HG03432 (cell line): ENCODE results near the gene PPA1.
"Not testable (repeated sequence)": the region's sequence is repeated elsewhere in the genome, so short reads cannot be mapped to it uniquely, and the experiment has no call there.

Source experiments
- ATAC-seq: cut with Tn5 transposase; IDR thresholded peaks from one replicate; pipeline ENCODE4 v1.9.1; 2021; ENCODE audit warnings: mild to moderate bottlenecking, moderate library complexity; ENCODE audit not compliant: unreplicated experiment

Gene PPA1

GRCh38 chr10:70233109-70233938 lies at the start of gene PPA1:
Gene PPA1, minus strand, starts transcription at chr10:70233429. Its CDS starts 102 bp downstream, at chr10:70233327.
- ATAC-seq: peak; percentile 92

GRCh38 chr10:70281609-70282008 lies 48.4 kb upstream of the PPA1 start:
- no peak for ATAC-seq

GRCh38 chr10:70280099-70280498 lies 46.9 kb upstream of the PPA1 start:
- no peak for ATAC-seq

DNA sequence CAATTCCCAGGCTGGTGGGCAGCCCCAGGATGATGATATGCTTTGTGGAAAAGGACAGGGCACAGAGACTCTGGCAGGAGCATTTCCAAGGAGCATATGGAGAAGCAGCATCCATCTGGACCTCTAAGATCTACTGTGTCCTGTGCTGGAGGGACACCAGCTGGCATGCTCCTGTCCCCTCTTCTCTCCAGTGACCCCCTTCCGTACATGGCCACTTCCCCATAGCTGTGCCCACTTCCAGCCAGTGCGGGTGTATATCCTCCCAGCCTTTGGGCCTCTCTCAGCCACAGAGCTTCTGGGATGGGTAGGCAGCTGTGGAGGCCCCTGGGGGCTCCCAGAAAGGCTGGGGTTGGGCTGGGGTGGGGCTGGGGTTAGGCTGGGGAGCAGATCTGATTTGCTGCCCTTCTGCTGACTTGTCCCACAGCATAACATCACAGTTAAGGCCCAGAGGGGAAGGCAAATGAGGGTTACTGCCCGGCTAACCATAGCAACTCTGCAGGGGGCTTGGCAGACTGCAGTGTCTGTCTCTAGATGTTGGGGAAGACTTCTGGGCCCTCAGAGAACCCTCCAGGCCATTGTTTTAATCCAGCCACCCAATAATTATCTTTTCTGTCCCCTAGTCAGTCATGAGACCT lies 44.3 kb upstream of the PPA1 start:
- ATAC-seq: no peak

DNA sequence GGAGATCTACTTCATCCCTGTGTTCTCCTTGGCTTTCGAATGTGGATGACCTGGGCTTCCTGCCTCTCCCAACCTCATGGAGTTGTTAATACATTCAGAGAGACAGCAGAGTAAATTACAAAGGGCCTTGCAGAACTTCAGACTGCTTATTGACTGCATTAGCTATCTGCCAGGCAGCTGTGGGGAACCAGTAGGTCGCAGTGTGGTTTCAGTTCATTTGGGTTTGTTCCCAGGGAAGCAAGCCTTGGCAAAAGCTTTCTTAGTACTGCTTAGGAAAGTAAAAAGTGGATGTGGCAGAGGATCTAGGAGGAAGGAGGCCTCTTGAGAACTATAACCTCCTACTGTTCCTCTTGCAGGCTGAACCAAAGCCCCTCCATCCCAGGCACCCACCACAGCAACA lies 41.4 kb upstream of the PPA1 start:
- no peak for ATAC-seq

DNA sequence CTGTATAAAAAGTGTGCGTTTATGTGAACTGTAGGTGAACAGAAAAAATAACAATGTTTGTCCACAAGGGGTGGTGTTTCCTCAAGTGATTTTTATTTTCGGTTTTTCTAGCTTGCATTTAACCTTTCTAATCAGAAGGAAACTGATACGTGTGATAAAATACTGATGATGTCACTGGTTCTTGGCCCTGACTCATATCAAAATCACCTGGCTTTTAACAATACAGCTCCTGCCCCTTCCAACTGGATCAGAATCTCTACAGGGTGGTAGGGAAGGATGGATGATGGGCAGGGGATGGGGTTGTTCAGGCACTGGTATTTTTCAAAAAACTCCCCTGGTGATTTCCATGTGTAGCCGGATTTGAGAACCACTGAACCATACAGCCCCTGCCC lies 39.7 kb upstream of the PPA1 start:
- peak; percentile 59 for ATAC-seq

DNA sequence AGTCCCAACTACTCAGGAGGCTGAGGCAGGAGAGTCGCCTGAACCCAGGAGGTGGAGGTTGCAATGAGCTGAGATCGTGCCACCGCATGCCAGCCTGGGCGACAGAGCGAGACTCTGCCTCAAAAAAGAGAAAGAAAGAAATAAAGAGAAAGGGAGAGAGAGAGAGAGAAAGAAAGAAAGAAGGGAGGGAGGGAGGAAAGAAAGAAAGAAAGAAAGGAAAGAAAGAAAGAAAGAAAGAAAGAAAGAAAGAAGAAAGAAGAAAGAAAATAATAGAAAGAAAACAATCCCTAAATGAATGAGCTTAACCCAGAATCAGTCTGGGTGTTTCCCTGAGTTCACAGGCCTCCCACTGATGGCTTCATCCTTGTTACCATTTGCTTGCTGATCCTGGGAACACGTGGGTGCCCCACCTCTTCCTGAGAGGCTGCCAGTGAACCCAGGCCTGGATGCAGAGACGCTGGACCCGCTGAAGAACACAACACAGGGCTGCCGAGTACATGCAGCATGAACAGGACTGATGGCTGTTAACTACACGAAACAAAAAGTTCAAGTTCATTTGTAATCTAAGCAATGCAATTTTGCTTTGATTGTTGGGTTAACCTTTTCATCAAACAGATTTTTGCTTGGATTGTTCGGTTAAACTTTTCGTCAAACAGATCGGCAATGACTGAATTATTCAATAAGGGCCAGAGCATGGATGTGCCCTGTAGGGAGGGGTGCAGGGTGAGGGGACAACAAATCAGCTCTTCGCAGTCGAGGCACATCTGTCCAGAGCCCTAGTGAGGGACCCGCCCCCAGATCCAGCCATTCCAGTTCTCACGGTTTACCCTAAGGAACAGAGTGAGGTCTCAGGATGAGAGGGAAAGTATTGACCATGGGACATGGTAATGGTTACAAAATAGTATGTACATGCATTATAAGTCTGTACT lies 39.0 kb upstream of the PPA1 start:
- no peak for ATAC-seq

- no peak for ATAC-seq
These were observed 37.7 kb upstream of the PPA1 start for GRCh38 chr10:70270952-70271351.

- ATAC-seq: no peak
These were observed 36.5 kb upstream of the PPA1 start for GRCh38 chr10:70269741-70270140.

DNA sequence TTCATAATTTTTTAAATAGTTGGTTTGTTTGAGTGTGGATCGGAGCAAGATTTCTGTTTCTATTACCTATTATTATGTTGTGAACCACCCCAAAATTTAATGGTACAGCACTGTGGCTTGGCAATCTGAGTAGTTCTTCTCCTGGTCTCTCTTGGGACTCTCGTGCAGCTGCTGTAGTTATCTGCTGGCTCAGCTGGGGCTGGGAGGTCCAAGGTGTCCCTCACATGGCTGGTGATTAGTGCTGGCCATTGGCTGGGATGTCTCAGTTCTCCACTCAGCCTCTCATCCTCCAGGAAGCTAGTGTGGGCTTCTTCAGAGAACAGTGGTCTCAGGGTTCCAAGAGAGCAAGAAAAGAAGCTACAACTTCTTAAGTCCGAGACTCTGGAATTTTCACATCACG lies 35.1 kb upstream of the PPA1 start:
- ATAC-seq: no peak

GRCh38 chr10:70267161-70267933 lies 34.1 kb upstream of the PPA1 start:
- no peak for ATAC-seq

- ATAC-seq: no peak
These were observed 33.5 kb upstream of the PPA1 start for GRCh38 chr10:70266701-70267100.

- ATAC-seq: no peak
These were observed 32.8 kb upstream of the PPA1 start for GRCh38 chr10:70266056-70266455.

DNA sequence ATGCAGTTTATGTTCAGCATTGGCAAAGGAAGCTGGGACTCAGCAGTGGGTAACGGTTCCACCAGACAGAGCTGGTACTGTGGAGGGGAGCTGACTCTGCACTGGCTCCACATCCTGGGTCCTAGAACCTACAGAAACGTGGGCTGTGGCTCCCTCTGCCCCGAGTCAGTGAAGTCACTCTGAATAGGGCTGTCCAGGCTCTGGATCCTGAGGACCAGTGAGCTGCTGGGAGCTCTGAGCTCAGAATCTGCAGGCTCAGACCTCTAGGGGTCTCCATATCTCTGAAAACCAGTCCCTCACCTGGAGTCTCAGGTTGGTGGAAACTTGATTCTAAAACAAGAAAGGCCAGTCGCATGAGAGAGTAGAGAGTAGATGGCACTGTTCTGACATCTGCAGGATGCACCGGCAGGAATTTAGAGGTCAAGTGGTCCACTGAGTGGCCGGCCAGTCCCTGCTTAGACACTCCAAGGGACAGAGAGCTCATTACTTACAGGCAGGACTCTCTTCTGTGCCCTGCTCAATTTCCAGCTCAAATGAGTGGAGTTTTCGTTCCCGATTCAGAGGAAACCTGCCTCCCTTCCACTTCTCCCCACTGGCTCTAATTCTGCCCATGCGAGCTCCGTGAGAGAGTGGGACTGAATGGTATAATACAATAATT lies 31.9 kb upstream of the PPA1 start:
- ATAC-seq: no peak

DNA sequence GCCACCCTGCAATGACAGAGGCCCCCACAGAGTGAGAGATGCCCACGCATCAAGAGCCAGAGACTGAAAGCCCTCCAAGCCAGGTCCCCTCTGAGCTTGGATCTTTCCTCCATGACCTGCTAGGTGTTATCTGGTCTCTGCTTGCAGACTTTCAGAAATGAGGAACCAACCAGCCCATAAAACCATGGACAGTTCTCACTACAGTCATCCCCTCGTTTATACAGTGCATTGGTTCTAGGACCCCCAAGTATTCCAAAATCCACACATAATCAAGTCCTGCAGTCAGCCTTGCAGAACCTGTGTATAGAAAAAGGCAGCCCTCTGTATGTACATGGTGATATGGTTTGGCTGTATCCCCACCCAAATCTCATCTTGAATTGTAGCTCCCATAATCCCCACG lies 27.5 kb upstream of the PPA1 start:
- ATAC-seq: no peak

- ATAC-seq: no peak
These were observed 27.0 kb upstream of the PPA1 start for GRCh38 chr10:70260259-70260658.

DNA sequence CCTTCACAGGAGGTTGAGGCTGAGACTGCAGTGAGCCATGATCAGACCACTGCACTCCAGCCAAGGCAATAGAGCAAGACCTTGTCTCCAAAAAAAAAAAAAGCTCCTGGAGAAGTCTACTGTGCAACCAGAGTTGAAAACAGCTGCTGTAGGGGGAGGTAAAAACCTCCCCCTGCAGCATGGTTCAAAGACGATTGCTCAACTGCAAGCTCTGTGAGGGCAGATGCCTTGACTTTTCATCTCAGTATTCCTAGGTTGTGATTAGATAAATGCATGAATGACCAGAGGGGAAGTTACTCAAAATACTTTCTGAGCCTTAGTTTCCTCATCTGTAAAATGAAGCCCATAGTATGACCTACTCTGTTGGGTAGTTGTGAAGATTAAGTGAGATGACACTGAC lies 25.0 kb upstream of the PPA1 start:
- no peak for ATAC-seq

- ATAC-seq: not testable (repeated sequence)
These were observed 24.6 kb upstream of the PPA1 start for GRCh38 chr10:70257816-70258215.

DNA sequence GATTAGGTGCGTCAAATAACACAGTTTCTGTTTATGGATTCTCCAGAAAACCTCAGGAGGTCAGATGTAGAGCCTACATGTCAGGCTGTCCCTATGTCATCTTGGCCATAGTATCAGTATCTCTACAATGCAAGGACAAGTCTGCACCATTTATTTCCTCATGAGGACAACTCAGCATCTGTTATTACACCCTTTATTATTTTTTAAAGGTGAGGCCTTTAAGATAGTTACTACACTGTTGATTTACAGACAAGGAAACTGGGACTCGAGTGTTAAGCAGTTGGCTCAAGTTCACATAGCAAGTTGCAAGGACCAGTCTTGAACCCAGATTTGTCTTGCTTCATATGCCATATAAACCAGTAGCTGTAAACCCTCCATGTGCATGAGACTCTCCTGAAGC lies 23.2 kb upstream of the PPA1 start:
- no peak for ATAC-seq
